ENCODE results near the gene LIPK. TPM values are rescaled to one million over a fixed set of nuclear protein-coding genes. Genes with fewer than 3 reads are reported as not detected.

LIPK gene
- total RNA-seq, 4 donors from 2014 or later = not detected

GRCh38 chr10:88787463-88787862, 81.4 kb downstream of the LIPK start:
- 71% methylated on average over 5 of the region's 5 CpGs for WGBS
- Histone ChIP-seq H3K27ac (replicated peaks in 1 of 4) (no peak overlapping the region), H3K9me3 (no peaks in the 10 kb centered on the region), H3K4me1 (no peaks in the 10 kb centered on the region), H3K27me3 (no peaks in the 10 kb centered on the region), H3K4me3 (no peak overlapping the region), H3K36me3 (no peaks in the 10 kb centered on the region)
- TF ChIP-seq POLR2AphosphoS5 (IDR thresholded peaks at IDR 0.05) = no peak
- TF ChIP-seq CTCF (IDR thresholded peaks at IDR 0.05) = no peak
- no peak for TF ChIP-seq EP300 (IDR thresholded peaks at IDR 0.05)
- no peak for TF ChIP-seq POLR2A (IDR thresholded peaks at IDR 0.05; ENCODE audit: low read depth)
- intact Hi-C loops (cut with DNase I) = no loop called here
- DNase-seq (ENCODE audit: extremely low spot score) = no peak

DNA sequence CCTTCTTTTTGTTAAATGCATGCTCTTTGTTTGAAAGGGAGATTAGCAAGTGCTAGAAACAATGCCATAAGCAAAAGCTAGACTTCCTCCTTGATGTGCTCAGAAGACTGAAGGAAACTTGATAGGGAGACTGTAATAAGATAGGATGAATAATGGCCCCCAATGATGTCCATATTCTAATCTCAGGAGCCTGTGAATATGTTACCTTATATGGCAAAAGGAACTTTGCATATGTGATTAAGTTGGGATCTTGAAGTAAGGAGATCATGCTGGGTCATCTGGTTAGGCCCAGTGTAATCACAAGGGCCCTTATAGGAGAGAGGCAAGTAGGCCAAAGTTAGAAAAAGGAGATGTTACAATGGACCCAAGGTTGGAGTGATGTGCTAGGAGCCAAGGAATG, 82.9 kb downstream of the LIPK start:
- DNase-seq (ENCODE audit: extremely low spot score) = no peak
- H3K4me3 ChIP-seq = no peak overlapping the region
- TF ChIP-seq POLR2AphosphoS5 (IDR thresholded peaks at IDR 0.05) (no peak), POLR2A (IDR thresholded peaks at IDR 0.05; ENCODE audit: low read depth) (no peak), EP300 (IDR thresholded peaks at IDR 0.05) (no peak)
- no peaks in the 10 kb centered on the region for H3K9me3 ChIP-seq
- no peak overlapping the region for H3K27ac ChIP-seq (replicated peaks in 1 of 4)
- no peaks in the 10 kb centered on the region for H3K27me3 ChIP-seq
- H3K4me1 ChIP-seq = no peaks in the 10 kb centered on the region
- H3K36me3 ChIP-seq = no peaks in the 10 kb centered on the region
- intact Hi-C loops (cut with DNase I) = no loop called here

- Histone ChIP-seq H3K27me3 (no peaks in the 10 kb centered on the region), H3K9me3 (no peaks in the 10 kb centered on the region), H3K4me3 (no peak overlapping the region), H3K4me1 (no peaks in the 10 kb centered on the region), H3K27ac (replicated peaks in 1 of 4) (no peak overlapping the region), H3K36me3 (no peaks in the 10 kb centered on the region)
- no peak for DNase-seq (ENCODE audit: extremely low spot score)
- intact Hi-C loops (cut with DNase I) = no loop called here
- WGBS = 57% methylated on average over 2 of the region's 2 CpGs
- TF ChIP-seq POLR2AphosphoS5 (IDR thresholded peaks at IDR 0.05) (no peak), CTCF (IDR thresholded peaks at IDR 0.05) (peak in 1 of 3 experiments; percentile 20), EP300 (IDR thresholded peaks at IDR 0.05) (no peak), POLR2A (IDR thresholded peaks at IDR 0.05; ENCODE audit: low read depth) (no peak)
Observed at GRCh38 chr10:88791924-88792323, 85.9 kb downstream of the LIPK start.

GRCh38 chr10:88792661-88793060, 86.6 kb downstream of the LIPK start:
- no peak overlapping the region for H3K4me3 ChIP-seq
- no peak for DNase-seq (ENCODE audit: extremely low spot score)
- H3K27me3 ChIP-seq = no peaks in the 10 kb centered on the region
- TF ChIP-seq POLR2AphosphoS5 (IDR thresholded peaks at IDR 0.05) (no peak), CTCF (IDR thresholded peaks at IDR 0.05) (no peak), EP300 (IDR thresholded peaks at IDR 0.05) (no peak), POLR2A (IDR thresholded peaks at IDR 0.05; ENCODE audit: low read depth) (no peak)
- WGBS = 77% methylated on average over 4 of the region's 4 CpGs
- H3K4me1 ChIP-seq = no peaks in the 10 kb centered on the region
- intact Hi-C loops (cut with DNase I) = no loop called here
- no peak overlapping the region for H3K27ac ChIP-seq (replicated peaks in 1 of 4)
- H3K36me3 ChIP-seq = no peaks in the 10 kb centered on the region
- H3K9me3 ChIP-seq = no peaks in the 10 kb centered on the region

DNA sequence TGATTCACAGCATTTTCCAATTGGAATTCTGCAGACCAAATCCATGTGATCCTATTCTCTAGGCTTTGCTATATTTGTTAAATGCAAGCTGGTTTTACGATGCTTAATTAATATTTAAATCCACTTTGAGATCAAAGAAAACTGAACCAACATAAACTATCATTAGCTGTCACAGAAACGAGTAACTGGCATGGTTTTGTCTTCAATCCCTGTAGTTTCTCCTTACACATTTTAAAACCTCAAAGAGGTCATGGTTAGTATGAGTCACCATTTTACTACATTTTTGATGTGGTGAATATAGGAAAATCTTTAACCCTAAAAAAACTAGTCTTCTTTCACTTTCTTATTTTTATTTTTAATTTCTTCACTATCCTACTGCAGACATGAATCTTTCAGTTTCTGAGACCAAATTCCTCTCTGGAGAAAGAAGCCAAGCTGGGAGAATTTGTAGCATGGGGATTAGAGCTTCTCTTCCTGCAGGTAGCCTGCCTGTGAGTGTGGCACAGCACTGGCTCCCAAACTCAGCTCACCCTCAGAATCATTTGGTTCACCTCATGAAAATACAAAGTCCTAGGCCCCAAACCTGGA, 87.8 kb downstream of the LIPK start:
- Histone ChIP-seq H3K9me3 (no peaks in the 10 kb centered on the region), H3K27ac (replicated peaks in 1 of 4) (no peak overlapping the region), H3K4me1 (no peaks in the 10 kb centered on the region), H3K4me3 (no peak overlapping the region), H3K36me3 (no peaks in the 10 kb centered on the region), H3K27me3 (no peaks in the 10 kb centered on the region)
- WGBS = 61% methylated on average over 2 of the region's 2 CpGs
- TF ChIP-seq EP300 (IDR thresholded peaks at IDR 0.05) (no peak), POLR2AphosphoS5 (IDR thresholded peaks at IDR 0.05) (no peak), POLR2A (IDR thresholded peaks at IDR 0.05; ENCODE audit: low read depth) (no peak), CTCF (IDR thresholded peaks at IDR 0.05) (no peak)
- no peak for DNase-seq (ENCODE audit: extremely low spot score)
- intact Hi-C loops (cut with DNase I) = no loop called here
